Measurements from ENCODE around the gene SAFB. TPM values are rescaled to one million over a fixed set of nuclear protein-coding genes. Genes with fewer than 3 reads are reported as not detected.
A peak's percentile ranks its signal among the peaks of the same experiment; 100 is the strongest.

Gene SAFB
- total RNA-seq, 1 donor from 2014 or later = 65.1 TPM

- FAIRE-seq = no peak
- Histone ChIP-seq H3K27me3 (ENCODE audit: insufficient read depth, low read length) (no peaks in the 10 kb centered on the region), H3K4me1 (ENCODE audit: insufficient read depth, low read length) (peaks cover 32% of the 10 kb centered on the region), H3K36me3 (ENCODE audit: insufficient read depth, low read length) (peaks cover 24% of the 10 kb centered on the region), H3K79me2 (ENCODE audit: insufficient read depth, low read length) (no peaks in the 10 kb centered on the region), H3K27ac (ENCODE audit: low read depth, low read length) (peak overlapping the region; percentile 2), H3K9ac (ENCODE audit: low read length) (no peak overlapping the region), H2AFZ (ENCODE audit: low read depth, low read length) (no peak overlapping the region), H4K20me1 (ENCODE audit: insufficient read depth, low read length) (peaks cover 76% of the 10 kb centered on the region), H3K9me3 (ENCODE audit: insufficient read depth, low read depth, low read length) (no peaks in the 10 kb centered on the region), H3K4me3 (ENCODE audit: insufficient read depth, low read depth, low read length) (no peak overlapping the region), H3K4me2 (ENCODE audit: low read length) (peak overlapping the region; percentile 35)
- DNase-seq (ENCODE audit: low read depth) = peak; percentile 60
- Mint-ChIP-seq H3K36me3 (ENCODE audit: low read depth, unreplicated experiment) (peaks cover 27% of the 10 kb centered on the region), H3K9me3 (ENCODE audit: unreplicated experiment) (no peaks in the 10 kb centered on the region), H3K27ac (ENCODE audit: unreplicated experiment) (no peak overlapping the region), H3K4me1 (ENCODE audit: low read depth, unreplicated experiment) (peaks cover 8% of the 10 kb centered on the region), H3K4me3 (ENCODE audit: unreplicated experiment) (no peak overlapping the region), H3K27me3 (ENCODE audit: low read depth, unreplicated experiment) (no peaks in the 10 kb centered on the region)
- TF ChIP-seq EZH2 (IDR thresholded peaks at IDR 0.05; ENCODE audit: insufficient read depth, low read length) (no peak), CTCF (IDR thresholded peaks at IDR 0.05; ENCODE audit: insufficient read depth, low read depth, low read length) (no peak)
Observed at GRCh38 chr19:5588441-5588840, 34.4 kb upstream of the SAFB start.

DNA sequence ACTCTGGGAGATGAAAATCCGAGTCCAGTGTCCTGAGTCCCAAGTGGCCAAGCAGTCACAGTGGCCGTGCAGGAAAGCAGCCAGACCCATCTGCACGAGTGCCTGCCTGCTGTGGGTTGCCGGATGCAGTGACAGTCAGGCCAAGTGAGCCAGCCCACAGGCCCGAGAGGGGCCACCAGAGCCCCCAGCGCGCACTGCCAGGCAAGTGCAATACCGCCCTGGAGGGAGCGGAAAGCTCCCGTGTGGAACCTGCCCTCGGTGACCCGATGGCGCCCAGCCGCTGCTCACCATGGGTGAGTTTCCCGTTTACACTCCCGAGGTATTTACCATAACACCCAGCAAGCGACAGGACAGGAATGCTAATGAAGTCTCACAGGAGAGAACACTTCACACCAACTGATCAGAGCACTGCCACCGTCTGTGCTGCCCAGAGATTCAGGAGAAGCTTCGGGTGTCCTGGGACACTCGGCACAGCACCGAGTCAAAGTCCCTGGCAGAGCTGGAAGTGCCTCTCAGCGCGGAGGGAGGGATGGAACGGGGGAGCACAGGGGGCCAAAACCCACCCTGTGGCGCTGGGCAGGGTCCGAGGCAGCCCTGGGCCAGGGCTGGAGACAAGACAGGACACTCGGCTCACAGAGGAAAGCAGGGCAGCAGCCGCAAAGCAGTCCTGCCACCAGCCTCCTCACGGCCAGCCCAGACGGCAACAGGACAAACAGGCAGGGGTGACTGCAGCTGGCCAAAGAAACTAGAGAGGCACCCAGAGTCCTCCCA is 33.8 kb upstream of the SAFB start:
- no peaks in the 10 kb centered on the region for H3K27me3 Mint-ChIP-seq (ENCODE audit: low read depth, unreplicated experiment)
- Histone ChIP-seq H3K9me3 (ENCODE audit: insufficient read depth, low read depth, low read length) (no peaks in the 10 kb centered on the region), H3K27me3 (ENCODE audit: insufficient read depth, low read length) (no peaks in the 10 kb centered on the region), H3K36me3 (ENCODE audit: insufficient read depth, low read length) (peaks cover 26% of the 10 kb centered on the region), H4K20me1 (ENCODE audit: insufficient read depth, low read length) (peaks cover 75% of the 10 kb centered on the region), H3K9ac (ENCODE audit: low read length) (no peak overlapping the region), H3K4me1 (ENCODE audit: insufficient read depth, low read length) (peaks cover 32% of the 10 kb centered on the region), H3K4me3 (ENCODE audit: insufficient read depth, low read depth, low read length) (no peak overlapping the region), H3K4me2 (ENCODE audit: low read length) (peak overlapping the region; percentile 35), H2AFZ (ENCODE audit: low read depth, low read length) (no peak overlapping the region), H3K27ac (ENCODE audit: low read depth, low read length) (peak overlapping the region; percentile 2), H3K79me2 (ENCODE audit: insufficient read depth, low read length) (no peaks in the 10 kb centered on the region)
- H3K4me1 Mint-ChIP-seq (ENCODE audit: low read depth, unreplicated experiment) = peaks cover 8% of the 10 kb centered on the region
- DNase-seq (ENCODE audit: low read depth) (no peak), FAIRE-seq (no peak)
- TF ChIP-seq EZH2 (IDR thresholded peaks at IDR 0.05; ENCODE audit: insufficient read depth, low read length) (no peak), CTCF (IDR thresholded peaks at IDR 0.05; ENCODE audit: insufficient read depth, low read depth, low read length) (no peak)
- no peak overlapping the region for H3K27ac Mint-ChIP-seq (ENCODE audit: unreplicated experiment)
- H3K4me3 Mint-ChIP-seq (ENCODE audit: unreplicated experiment) = no peak overlapping the region
- H3K9me3 Mint-ChIP-seq (ENCODE audit: unreplicated experiment) = no peaks in the 10 kb centered on the region
- H3K36me3 Mint-ChIP-seq (ENCODE audit: low read depth, unreplicated experiment) = peaks cover 27% of the 10 kb centered on the region

Data from astrocyte (in vitro differentiated cells and primary cell).